ENCODE measurements around the gene PCDHGA6. TPM values are rescaled to one million over a fixed set of nuclear protein-coding genes. Genes with fewer than 3 reads are reported as not detected.
"Not testable (repeated sequence)": the region's sequence is repeated elsewhere in the genome, so short reads cannot be mapped to it uniquely, and the experiment has no call there.

PCDHGA6 gene
- total RNA-seq, 1 donor from 2014 or later, result 1.3 TPM

- DNase-seq (ENCODE audit: low read depth, low spot score), result no peak
Measured at GRCh38 chr5:141392429-141393198, 18.9 kb downstream of the PCDHGA6 start, which contains the start of gene PCDHGA8. PCDHGA8 (plus strand) TSS chr5:141392633; CDS start chr5:141392814, 181 bp downstream.

GRCh38 chr5:141393267-141393666 is 19.6 kb downstream of the PCDHGA6 start:
- no peak for DNase-seq (ENCODE audit: low read depth, low spot score)

GRCh38 chr5:141394401-141395187 is 20.9 kb downstream of the PCDHGA6 start:
- not testable (repeated sequence) for DNase-seq (ENCODE audit: low read depth, low spot score)

- not testable (repeated sequence) for DNase-seq (ENCODE audit: low read depth, low spot score)
Measured at GRCh38 chr5:141397756-141398551, 24.3 kb downstream of the PCDHGA6 start, which contains the start of gene PCDHGB5. PCDHGB5 (plus strand) TSS chr5:141397947; CDS start chr5:141398128, 181 bp downstream.

- DNase-seq (ENCODE audit: low read depth, low spot score), result no peak
Measured at GRCh38 chr5:141398608-141399007, 24.9 kb downstream of the PCDHGA6 start.

GRCh38 chr5:141399555-141400258 is 26.0 kb downstream of the PCDHGA6 start:
- no peak for DNase-seq (ENCODE audit: low read depth, low spot score)

- no peak for DNase-seq (ENCODE audit: low read depth, low spot score)
Measured at GRCh38 chr5:141402553-141403243, 29.0 kb downstream of the PCDHGA6 start, which contains the start of gene PCDHGA9. PCDHGA9 (plus strand) TSS chr5:141402778; CDS start chr5:141402953, 175 bp downstream.

GRCh38 chr5:141403387-141403786 is 29.7 kb downstream of the PCDHGA6 start:
- no peak for DNase-seq (ENCODE audit: low read depth, low spot score)

GRCh38 chr5:141407790-141408505 is 34.3 kb downstream of the PCDHGA6 start, which contains the start of gene PCDHGB6:
PCDHGB6 (plus strand) TSS chr5:141408021; CDS start chr5:141408203, 182 bp downstream.
- not testable (repeated sequence) for DNase-seq (ENCODE audit: low read depth, low spot score)

- no peak for DNase-seq (ENCODE audit: low read depth, low spot score)
Measured at GRCh38 chr5:141409598-141410306, 36.1 kb downstream of the PCDHGA6 start.

GRCh38 chr5:141411575-141411974 is 37.9 kb downstream of the PCDHGA6 start:
- DNase-seq (ENCODE audit: low read depth, low spot score), result no peak

GRCh38 chr5:141412854-141413539 is 39.3 kb downstream of the PCDHGA6 start, which contains the start of gene PCDHGA10:
PCDHGA10 (plus strand) TSS chr5:141412987; CDS start chr5:141413176, 189 bp downstream.
- no peak for DNase-seq (ENCODE audit: low read depth, low spot score)

- DNase-seq (ENCODE audit: low read depth, low spot score), result no peak
Measured at GRCh38 chr5:141413540-141414069, 39.9 kb downstream of the PCDHGA6 start.

GRCh38 chr5:141414548-141415274 is 41.0 kb downstream of the PCDHGA6 start:
- DNase-seq (ENCODE audit: low read depth, low spot score), result not testable (repeated sequence)

- not testable (repeated sequence) for DNase-seq (ENCODE audit: low read depth, low spot score)
Measured at GRCh38 chr5:141415275-141415618, 41.6 kb downstream of the PCDHGA6 start.

- peak; percentile 57 for DNase-seq (ENCODE audit: low read depth, low spot score)
Measured at GRCh38 chr5:141417494-141418172, 43.9 kb downstream of the PCDHGA6 start, which contains the start of gene PCDHGB7. PCDHGB7 (plus strand) TSS chr5:141417677; CDS start chr5:141417860, 183 bp downstream.
